GM23248 (cell line): ENCODE data around the gene COL9A3. TPM values are rescaled to one million over a fixed set of nuclear protein-coding genes. Genes with fewer than 3 reads are reported as not detected.

Experiments
- DNase-seq: peaks from one replicate; pipeline ENCODE4 v3.0.0-alpha.2; 2015
- H2AFZ ChIP-seq: fragments of 200-600 bp; sonication (generic); 2 replicates; pipeline ENCODE4 v1.6.1; 2016; ENCODE audit warnings: antibody characterized with exemption
- H3F3A ChIP-seq: fragments of 200-600 bp; sonication (generic); 2 replicates; pipeline ENCODE4 v1.6.1; 2016; ENCODE audit warnings: mild to moderate bottlenecking, antibody characterized with exemption, mixed run types; ENCODE audit not compliant: insufficient read depth
- H3K27ac ChIP-seq: fragments of 200-600 bp; sonication (generic); 2 replicates; pipeline ENCODE4 v1.5.1; 2016; ENCODE audit warnings: mild to moderate bottlenecking
- H3K27me3 ChIP-seq: fragments of 200-600 bp; sonication (generic); replicated peaks from 2 replicates; pipeline ENCODE4 v1.6.1; 2016; ENCODE audit warnings: mild to moderate bottlenecking; ENCODE audit not compliant: insufficient read depth
- H3K36me3 ChIP-seq: fragments of 200-600 bp; sonication (generic); 2 replicates; pipeline ENCODE4 v1.6.1; 2016; ENCODE audit warnings: low read depth, mild to moderate bottlenecking
- H3K4me1 ChIP-seq: fragments of 200-600 bp; sonication (generic); 2 replicates; pipeline ENCODE4 v1.6.1; 2016; ENCODE audit warnings: mild to moderate bottlenecking; ENCODE audit not compliant: insufficient read depth
- H3K4me2 ChIP-seq: fragments of 200-600 bp; sonication (generic); one replicate; pipeline ENCODE4 v1.6.1; 2016; ENCODE audit warnings: mild to moderate bottlenecking; ENCODE audit not compliant: unreplicated experiment
- H3K4me3 ChIP-seq: fragments of 200-600 bp; sonication (generic); 2 replicates; pipeline ENCODE4 v1.5.1; 2016; ENCODE audit warnings: mild to moderate bottlenecking
- H3K79me2 ChIP-seq: fragments of 200-600 bp; sonication (generic); 2 replicates; pipeline ENCODE4 v1.6.1; 2016; ENCODE audit warnings: mild to moderate bottlenecking; ENCODE audit not compliant: insufficient read depth
- H3K9ac ChIP-seq: fragments of 200-600 bp; sonication (generic); 2 replicates; pipeline ENCODE4 v1.6.1; 2016; ENCODE audit warnings: mild to moderate bottlenecking
- H3K9me2 ChIP-seq: fragments of 200-600 bp; sonication (generic); 2 replicates; pipeline ENCODE4 v1.6.1; 2016; ENCODE audit warnings: mixed run types, mild to moderate bottlenecking, moderate library complexity; ENCODE audit not compliant: insufficient read depth
- H3K9me3 ChIP-seq: fragments of 200-600 bp; sonication (generic); one replicate; pipeline ENCODE4 v1.6.1; 2017; ENCODE audit warnings: low read depth
- H4K20me1 ChIP-seq: fragments of 200-600 bp; sonication (generic); 2 replicates; pipeline ENCODE4 v1.6.0; 2016; ENCODE audit not compliant: insufficient read depth
- EZH2 ChIP-seq: fragments of 200-600 bp; sonication (generic); IDR thresholded peaks from 2 replicates; pipeline ENCODE4 v1.6.1; 2018; ENCODE audit warnings: antibody characterized with exemption, mild to moderate bottlenecking; ENCODE audit not compliant: insufficient read depth, poor library complexity, severe bottlenecking
- EZH2phosphoT487 ChIP-seq: fragments of 200-600 bp; sonication (generic); IDR thresholded peaks from 2 replicates; pipeline ENCODE4 v1.6.1; 2018; ENCODE audit warnings: antibody characterized with exemption, moderate library complexity, mild to moderate bottlenecking, low read depth; ENCODE audit not compliant: insufficient read depth
- WGBS, 2 experiments: methylation state at CpG; one replicate each; pipeline ENCODE4 v1.1.6; 2015 to 2017; ENCODE audit warnings: low lambda C conversion rate in 2 of 2, low coverage in 1 of 2; ENCODE audit errors: missing lambda C conversion rate in 2 of 2; 5-methylcytosine and 5-hydroxymethylcytosine counted together
- in situ Hi-C: fragments of 300-500 bp; cut with MboI; formaldehyde crosslinking; loops from 2 replicates; pipeline ENCODE4 v1.15.0; 2020
- polyA plus RNA-seq: library from polyadenylated mRNA; unstranded; fragments of >200 nt; fragmentation: Nextera tagmentation; extraction: Ambion mirVana; gene quantifications from 2 replicates; pipeline ENCODE4 v1.2.1, GENCODE V29; 2016
- total RNA-seq: library from RNA; depleted of rRNA; stranded (reverse); fragments of >200 nt; shearing (Covaris generic); gene quantifications from 2 replicates; pipeline ENCODE4 v1.2.3, GENCODE V29; 2014

Gene COL9A3
- total and polyA plus RNA-seq, 2 experiments from 2014 or later, result 0.25 TPM; not detected in 1

DNA sequence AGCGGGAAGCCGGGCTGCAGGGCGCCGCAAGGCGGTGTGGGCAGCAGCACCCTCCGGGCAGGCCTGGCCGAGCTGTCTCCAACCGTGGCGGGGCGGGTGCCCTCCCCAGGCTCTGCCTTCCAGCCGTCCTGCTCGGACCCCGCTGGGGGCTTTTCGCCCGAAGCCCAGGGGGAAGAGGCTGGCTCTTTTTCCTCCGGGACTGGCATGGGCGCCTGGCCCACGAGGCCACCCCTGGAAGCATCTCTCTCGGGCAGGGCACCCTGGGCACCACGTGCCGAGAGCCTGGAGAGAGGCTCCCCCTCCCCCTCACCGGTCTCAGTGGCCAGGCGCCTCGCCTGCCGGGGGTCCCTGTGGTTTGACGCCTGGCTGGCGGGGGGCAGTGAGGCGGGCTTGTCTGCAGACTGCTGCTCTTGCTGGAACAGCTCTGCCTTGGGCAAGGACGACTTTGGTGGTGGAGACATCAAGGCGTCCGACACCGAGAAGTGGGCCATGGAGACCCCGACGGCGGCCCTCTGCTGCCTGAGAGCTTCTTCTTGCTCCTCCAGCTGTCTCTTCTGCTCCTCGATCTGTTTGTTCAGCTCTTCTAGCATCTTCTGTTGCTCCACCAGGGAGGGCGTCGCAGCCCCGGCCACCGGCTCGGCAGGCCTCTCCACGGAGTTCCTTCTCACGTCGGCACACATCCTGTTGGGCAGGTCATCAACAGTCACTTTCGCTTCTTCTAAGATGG is 64.2 kb downstream of the COL9A3 start:
- Histone ChIP-seq H3K36me3 (no peaks in the 10 kb centered on the region), H3K4me1 (no peaks in the 10 kb centered on the region), H3K9me3 (no peaks in the 10 kb centered on the region), H4K20me1 (no peaks in the 10 kb centered on the region), H3F3A (no peaks in the 10 kb centered on the region), H3K27me3 (no peaks in the 10 kb centered on the region), H3K9ac (no peak overlapping the region), H3K79me2 (no peaks in the 10 kb centered on the region), H2AFZ (no peak overlapping the region), H3K9me2 (no peaks in the 10 kb centered on the region), H3K4me3 (no peak overlapping the region), H3K27ac (no peak overlapping the region), H3K4me2 (no peak overlapping the region)
- TF ChIP-seq EZH2phosphoT487, result no peak
- TF ChIP-seq EZH2, result no peak
- 93 to 97% methylated on average over 32 to 42 of the region's 45 CpGs for WGBS, 2 experiments
- in situ Hi-C loops, result no loop called here
- DNase-seq, result no peak

DNA sequence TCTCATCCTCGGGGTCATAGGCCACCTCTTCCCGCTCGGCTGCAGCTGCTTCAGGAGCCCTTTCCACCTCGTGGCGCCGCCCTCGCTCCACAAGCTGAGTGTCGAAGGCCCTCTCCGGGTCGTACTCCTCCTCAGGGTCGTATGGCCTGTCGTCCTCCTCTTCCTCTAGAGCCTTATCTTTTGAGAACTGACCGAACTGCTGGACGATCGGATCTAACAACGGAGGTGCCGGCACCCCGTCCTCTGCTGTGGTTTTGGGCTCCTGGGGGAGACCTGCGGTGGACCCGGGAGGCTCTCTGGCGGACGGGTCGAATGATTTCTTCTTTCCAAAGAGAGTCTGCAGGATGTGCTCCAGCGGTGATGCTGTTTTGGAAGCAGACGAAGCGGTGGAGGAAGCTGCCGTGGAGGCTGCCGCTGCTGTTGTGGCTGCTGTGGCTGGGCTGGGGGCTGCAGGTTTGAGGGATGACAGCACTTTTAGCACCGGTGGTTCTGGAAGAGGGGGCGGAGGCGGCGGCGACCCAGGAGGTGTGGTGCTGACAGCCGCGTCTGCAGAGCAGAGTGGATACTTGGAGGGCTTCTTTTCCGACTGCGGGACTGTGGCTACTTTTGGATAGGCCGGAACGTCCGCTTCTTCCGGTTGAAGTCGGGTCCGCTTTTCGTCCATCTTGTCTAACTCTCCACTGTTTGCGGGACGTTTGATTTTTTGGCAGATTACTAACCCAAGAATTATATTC is 65.0 kb downstream of the COL9A3 start:
- no peaks in the 10 kb centered on the region for H3K9me2 ChIP-seq
- H3K27me3 ChIP-seq, result no peaks in the 10 kb centered on the region
- WGBS, 2 experiments, result 95 to 96% methylated on average over 46 of the region's 46 CpGs
- DNase-seq, result no peak
- no peaks in the 10 kb centered on the region for H3K9me3 ChIP-seq
- no peak for TF ChIP-seq EZH2
- no peak for TF ChIP-seq EZH2phosphoT487
- H3K4me2 ChIP-seq, result no peak overlapping the region
- H4K20me1 ChIP-seq, result peaks cover 2% of the 10 kb centered on the region; the same call in 1 of the 2 replicates
- no peak overlapping the region for H3K9ac ChIP-seq
- H3K4me3 ChIP-seq, result no peak overlapping the region
- in situ Hi-C loops, result no loop called here
- H2AFZ ChIP-seq, result no peak overlapping the region
- no peaks in the 10 kb centered on the region for H3F3A ChIP-seq
- H3K27ac ChIP-seq, result no peak overlapping the region
- no peaks in the 10 kb centered on the region for H3K79me2 ChIP-seq
- no peaks in the 10 kb centered on the region for H3K36me3 ChIP-seq
- no peaks in the 10 kb centered on the region for H3K4me1 ChIP-seq

DNA sequence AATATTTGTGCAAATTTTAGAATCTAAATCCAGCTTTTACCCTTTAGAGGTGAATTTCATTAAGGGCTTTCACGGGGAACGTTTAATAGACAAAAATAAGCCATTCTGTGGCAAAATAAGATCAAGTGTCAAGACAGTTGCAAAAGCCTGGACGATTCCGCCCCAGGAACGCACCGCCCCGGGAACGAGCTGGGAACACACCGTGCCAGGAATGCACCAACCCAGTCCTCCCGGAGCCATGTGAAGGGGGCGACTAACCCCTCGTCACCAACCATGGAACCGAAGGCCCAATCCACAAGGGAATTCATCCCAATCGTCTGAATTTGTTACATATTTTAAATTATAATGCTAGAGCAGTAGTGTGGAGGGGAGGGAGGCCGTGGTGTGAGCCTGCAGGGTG is 65.6 kb downstream of the COL9A3 start:
- no peak overlapping the region for H3K4me3 ChIP-seq
- no peak overlapping the region for H3K4me2 ChIP-seq
- no peak overlapping the region for H3K27ac ChIP-seq
- WGBS, 2 experiments, result 92 to 93% methylated on average over 15 of the region's 15 CpGs
- H3K4me1 ChIP-seq, result peaks cover 6% of the 10 kb centered on the region; the same call in 1 of the 2 replicates
- 0 out of 2 replicates have a peak, but pooled peaks cover 6% of the 10 kb centered on the region for H3F3A ChIP-seq
- H3K9ac ChIP-seq, result no peak overlapping the region
- H3K9me2 ChIP-seq, result no peaks in the 10 kb centered on the region
- DNase-seq, result no peak
- in situ Hi-C loops, result no loop called here
- no peaks in the 10 kb centered on the region for H3K27me3 ChIP-seq
- peaks cover 3% of the 10 kb centered on the region; the same call in 1 of the 2 replicates for H4K20me1 ChIP-seq
- no peaks in the 10 kb centered on the region for H3K79me2 ChIP-seq
- H3K9me3 ChIP-seq, result no peaks in the 10 kb centered on the region
- no peaks in the 10 kb centered on the region for H3K36me3 ChIP-seq
- TF ChIP-seq EZH2 (no peak), EZH2phosphoT487 (no peak)
- H2AFZ ChIP-seq, result no peak overlapping the region

DNA sequence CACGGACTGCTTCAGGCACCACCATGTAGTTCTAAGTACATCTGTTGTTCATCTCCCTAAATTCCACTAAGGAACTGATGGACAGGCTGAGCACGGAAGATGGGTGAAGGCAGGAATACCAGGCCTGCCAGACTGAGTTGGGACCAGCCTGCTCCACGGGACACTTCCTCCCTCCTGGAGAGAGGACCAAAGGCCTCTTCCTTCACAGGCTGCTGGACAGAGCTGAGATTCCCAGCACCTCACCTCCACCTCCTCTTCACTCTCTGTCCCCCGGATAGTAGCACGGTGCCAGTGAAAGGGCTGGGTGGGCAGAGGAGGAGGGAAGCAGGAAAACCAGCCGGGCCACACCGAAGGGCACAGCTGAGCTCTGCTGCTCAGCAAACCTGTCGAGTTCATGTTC is 67.7 kb downstream of the COL9A3 start:
- 82 to 83% methylated on average over 8 of the region's 8 CpGs for WGBS, 2 experiments
- no peak for DNase-seq
- Histone ChIP-seq H3K27me3 (no peaks in the 10 kb centered on the region), H4K20me1 (peaks cover 3% of the 10 kb centered on the region; the same call in 1 of the 2 replicates), H3K4me1 (peaks cover 12% of the 10 kb centered on the region), H3K9me2 (no peaks in the 10 kb centered on the region), H3K79me2 (no peaks in the 10 kb centered on the region), H3K4me3 (no peak overlapping the region), H3K36me3 (0 out of 2 replicates have a peak, but pooled peaks cover 9% of the 10 kb centered on the region), H3K9me3 (no peaks in the 10 kb centered on the region), H3K4me2 (no peak overlapping the region), H3F3A (peaks cover 24% of the 10 kb centered on the region; the same call in 1 of the 2 replicates), H2AFZ (no peak overlapping the region), H3K27ac (no peak overlapping the region), H3K9ac (no peak overlapping the region)
- TF ChIP-seq EZH2phosphoT487 (no peak), EZH2 (no peak)
- in situ Hi-C loops, result no loop called here
